ENCODE measurements around the gene ZFP1. TPM values are rescaled to one million over a fixed set of nuclear protein-coding genes. Genes with fewer than 3 reads are reported as not detected.

Gene ZFP1
- total and polyA plus RNA-seq, 2 of the 4 experiments (the other 2 are of a cell fraction): 3.8 to 16.0 TPM

GRCh38 chr16:75188832-75189477 is 40.6 kb downstream of the ZFP1 start:
- no peak overlapping the region for H2BK5ac ChIP-seq (ENCODE audit: low read depth, low read length, poor library complexity, severe bottlenecking)
- H2BK120ac ChIP-seq (ENCODE audit: low read depth, low read length): no peak overlapping the region
- no peak overlapping the region for H3K4me2 ChIP-seq (ENCODE audit: low read depth, low read length)
- no peak overlapping the region for H3K23ac ChIP-seq (ENCODE audit: low read depth, low read length)
- H3K4me1 ChIP-seq (ENCODE audit: control insufficient read depth, insufficient read depth, low read length): no peaks in the 10 kb centered on the region
- no peak overlapping the region for H3K56ac ChIP-seq (ENCODE audit: extremely low read depth, insufficient read depth, low read length)
- no peak overlapping the region for H2BK20ac ChIP-seq (ENCODE audit: low read depth, low read length)
- H4K20me1 ChIP-seq (ENCODE audit: insufficient read depth, low read length): no peaks in the 10 kb centered on the region
- H3K27ac ChIP-seq (ENCODE audit: insufficient read depth, low read length): no peak overlapping the region
- no peak overlapping the region for H2AFZ ChIP-seq (replicated peaks; ENCODE audit: low read length, poor library complexity)
- no peak overlapping the region for H3K4me3 ChIP-seq (ENCODE audit: insufficient read depth, low read depth, low read length)
- DNase-seq (no peak), ATAC-seq (ENCODE audit: low read depth) (no peak)
- H3K14ac ChIP-seq (replicated peaks; ENCODE audit: low read depth, low read length): no peak overlapping the region
- no peak overlapping the region for H2AK9ac ChIP-seq (replicated peaks; ENCODE audit: low read depth, low read length, poor library complexity)
- intact Hi-C loops (cut with micrococcal nuclease): no loop called here
- TF ChIP-seq NFE2L2 (IDR thresholded peaks at IDR 0.05; ENCODE audit: low read depth, low read length): no peak
- no peak for TF ChIP-seq CHD1 (IDR thresholded peaks at IDR 0.05; ENCODE audit: low read depth, low read length)
- TF ChIP-seq CTCF (conservative IDR thresholded peaks at IDR 0.05; ENCODE audit: low read depth, low read length): no peak
- no peak for TF ChIP-seq RCOR1 (IDR thresholded peaks at IDR 0.05; ENCODE audit: insufficient replicate concordance, low read length)
- no peak for TF ChIP-seq CEBPB (IDR thresholded peaks at IDR 0.05; ENCODE audit: low read depth, low read length)
- TF ChIP-seq RFX5 (IDR thresholded peaks at IDR 0.05; ENCODE audit: low read depth, low read length): no peak
- TF ChIP-seq FOS (IDR thresholded peaks at IDR 0.05; ENCODE audit: low read depth, low read length): no peak
- no peak for TF ChIP-seq MXI1 (IDR thresholded peaks at IDR 0.05; ENCODE audit: borderline replicate concordance, low read depth, low read length)
- TF ChIP-seq SMC3 (IDR thresholded peaks at IDR 0.05; ENCODE audit: low read depth, low read length): no peak
- TF ChIP-seq MAZ (IDR thresholded peaks at IDR 0.05; ENCODE audit: borderline replicate concordance, low read depth, low read length): no peak
- no peak for TF ChIP-seq MAFK (IDR thresholded peaks at IDR 0.05; ENCODE audit: low read depth, low read length)
- no peak for TF ChIP-seq USF2 (IDR thresholded peaks at IDR 0.05; ENCODE audit: low read depth, low read length)
- TF ChIP-seq, protein P1, sequence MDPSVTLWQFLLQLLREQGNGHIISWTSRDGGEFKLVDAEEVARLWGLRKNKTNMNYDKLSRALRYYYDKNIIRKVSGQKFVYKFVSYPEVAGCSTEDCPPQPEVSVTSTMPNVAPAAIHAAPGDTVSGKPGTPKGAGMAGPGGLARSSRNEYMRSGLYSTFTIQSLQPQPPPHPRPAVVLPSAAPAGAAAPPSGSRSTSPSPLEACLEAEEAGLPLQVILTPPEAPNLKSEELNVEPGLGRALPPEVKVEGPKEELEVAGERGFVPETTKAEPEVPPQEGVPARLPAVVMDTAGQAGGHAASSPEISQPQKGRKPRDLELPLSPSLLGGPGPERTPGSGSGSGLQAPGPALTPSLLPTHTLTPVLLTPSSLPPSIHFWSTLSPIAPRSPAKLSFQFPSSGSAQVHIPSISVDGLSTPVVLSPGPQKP (IDR thresholded peaks at IDR 0.05; ENCODE audit: borderline replicate concordance, low read depth, low read length): no peak
- TF ChIP-seq BHLHE40 (IDR thresholded peaks at IDR 0.05; ENCODE audit: low read depth, low read length): no peak
- no peak for TF ChIP-seq RAD21 (IDR thresholded peaks at IDR 0.05; ENCODE audit: low read length)
- no peak for TF ChIP-seq POLR2A (IDR thresholded peaks at IDR 0.05; ENCODE audit: low read depth, low read length)
- no peak overlapping the region for H2BK15ac ChIP-seq (ENCODE audit: low read depth, low read length)
- WGBS, 2 experiments (ENCODE audit: extremely low coverage in 2 of 2, insufficient read length in 1 of 2): 94% methylated on average over 7 of the region's 14 CpGs; no CpG with 5 or more reads in 1 of the 2 experiments
- no peaks in the 10 kb centered on the region for H3K79me1 ChIP-seq (ENCODE audit: low read depth in 1 of 2, low read length in 2 of 2)
- no peaks in the 10 kb centered on the region; the same call in 1 of the 2 replicates for H3K9me3 ChIP-seq (ENCODE audit: control insufficient read depth, insufficient read depth, low read length)
- no peak overlapping the region for H3K18ac ChIP-seq (ENCODE audit: low read depth, low read length)
- H4K91ac ChIP-seq (ENCODE audit: insufficient read depth, low read depth, low read length): no peak overlapping the region
- no peaks in the 10 kb centered on the region for H3K36me3 ChIP-seq (ENCODE audit: control insufficient read depth, insufficient read depth, low read length)
- no TSS peak for BruUV-seq (replicated peaks)
- no peak overlapping the region for H4K5ac ChIP-seq (ENCODE audit: low read depth, low read length)
- in situ Hi-C loops (cut with MboI; ENCODE audit: low sequenced_read_pairs): no loop called here
- H3K4ac ChIP-seq (ENCODE audit: low read depth, low read length): no peak overlapping the region
- H2AK5ac ChIP-seq (ENCODE audit: low read depth, low read length): no peak overlapping the region
- peaks cover 5% of the 10 kb centered on the region; the same call in 1 of the 2 replicates for H3K27me3 ChIP-seq (ENCODE audit: control insufficient read depth, insufficient read depth, low read length)
- dilution Hi-C loops (cut with HindIII; ENCODE audit: low sequenced_read_pairs, unreplicated experiment): no loop called here
- no peak overlapping the region for H4K8ac ChIP-seq (ENCODE audit: low read depth in 2 of 2, low read length in 2 of 2)
- H3K9ac ChIP-seq (ENCODE audit: low read depth, low read length): no peak overlapping the region
- no peaks in the 10 kb centered on the region for H3K9me1 ChIP-seq (ENCODE audit: insufficient read depth, low read length)
- POLR2A ChIA-PET (ENCODE audit: unreplicated experiment): no interaction called here
- CTCF ChIA-PET: no interaction called here

All from IMR-90 (cell line).